ENCODE measurements around the gene PRSS21.

- TF ChIP-seq CTBP1 (IDR thresholded peaks at IDR 0.05; ENCODE audit: borderline replicate concordance) (no peak), ELF4 (IDR thresholded peaks at IDR 0.05) (no peak), SP1 (IDR thresholded peaks at IDR 0.05) (no peak), FOXM1 (IDR thresholded peaks at IDR 0.05; ENCODE audit: borderline replicate concordance) (no peak), SUZ12 (IDR thresholded peaks at IDR 0.05) (no peak), NFRKB (IDR thresholded peaks at IDR 0.05) (no peak), TARDBP (IDR thresholded peaks at IDR 0.05) (no peak), PKNOX1 (IDR thresholded peaks at IDR 0.05) (no peak), BHLHE40 (IDR thresholded peaks at IDR 0.05; ENCODE audit: borderline replicate concordance) (no peak), HDGF (IDR thresholded peaks at IDR 0.05; ENCODE audit: borderline replicate concordance) (no peak), ARNT (IDR thresholded peaks at IDR 0.05) (no peak), FOXK2 (IDR thresholded peaks at IDR 0.05) (no peak), FOXA1 (IDR thresholded peaks at IDR 0.05) (no peak)
These were observed 5.5 kb downstream of the PRSS21 start for GRCh38 chr16:2822496-2822895.
